SHP77 treated with DMSO at 0.1 percent for 48 hours (cell line): ENCODE data around the gene HID1.
"Not testable (repeated sequence)": the region's sequence is repeated elsewhere in the genome, so short reads cannot be mapped to it uniquely, and the experiment has no call there.

Experiments
- DNase-seq: peaks from one replicate; lab custom pipeline; 2025; lab: John Stamatoyannopoulos, UW

The HID1 gene

GRCh38 chr17:74921769-74922168 is 50.8 kb downstream of the HID1 start:
- DNase-seq, result no peak

GRCh38 chr17:74921026-74921681 is 51.4 kb downstream of the HID1 start:
- no peak for DNase-seq

- no peak for DNase-seq
These were observed 51.9 kb downstream of the HID1 start for GRCh38 chr17:74920642-74921025.

GRCh38 chr17:74920306-74920620 is 52.3 kb downstream of the HID1 start:
- no peak for DNase-seq

- no peak for DNase-seq
These were observed 52.9 kb downstream of the HID1 start for GRCh38 chr17:74919440-74920305.

- no peak for DNase-seq
These were observed 53.7 kb downstream of the HID1 start for GRCh38 chr17:74918906-74919305.

- no peak for DNase-seq
These were observed 55.1 kb downstream of the HID1 start for GRCh38 chr17:74917430-74917829.

- DNase-seq, result no peak
These were observed 55.7 kb downstream of the HID1 start for GRCh38 chr17:74916851-74917199.

- DNase-seq, result no peak
These were observed 56.3 kb downstream of the HID1 start for GRCh38 chr17:74916136-74916850.

GRCh38 chr17:74911423-74911822 is 61.1 kb downstream of the HID1 start:
- DNase-seq, result not testable (repeated sequence)

GRCh38 chr17:74909097-74909496 is 63.5 kb downstream of the HID1 start:
- not testable (repeated sequence) for DNase-seq

- no peak for DNase-seq
These were observed 65.5 kb downstream of the HID1 start for GRCh38 chr17:74907012-74907411.

- DNase-seq, result not testable (repeated sequence)
These were observed 66.3 kb downstream of the HID1 start for GRCh38 chr17:74906214-74906793.

GRCh38 chr17:74904687-74905409 is 67.7 kb downstream of the HID1 start:
- no peak for DNase-seq

GRCh38 chr17:74903671-74904070 is 68.9 kb downstream of the HID1 start:
- DNase-seq, result no peak

GRCh38 chr17:74903034-74903433 is 69.5 kb downstream of the HID1 start:
- DNase-seq, result no peak

- no peak for DNase-seq
These were observed 71.0 kb downstream of the HID1 start for GRCh38 chr17:74901353-74902135.
